Measurements from ENCODE around the gene GAL. TPM values are rescaled to one million over a fixed set of nuclear protein-coding genes. Genes with fewer than 3 reads are reported as not detected.

The GAL gene
- total RNA-seq, 2 donors from 2014 or later: 3.2 to 3.5 TPM

GRCh38 chr11:68721075-68721474, 36.7 kb downstream of the GAL start:
- DNase-seq: no peak
- H3K9ac ChIP-seq (ENCODE audit: low read depth in 2 of 2, low read length in 2 of 2): no peak overlapping the region
- H3K27me3 ChIP-seq: no peaks in the 10 kb centered on the region
- no peak for TF ChIP-seq CTCF (IDR thresholded peaks at IDR 0.05)
- no peaks in the 10 kb centered on the region for H3K4me1 ChIP-seq
- intact Hi-C loops (cut with DNase I): no loop called here
- H3K27ac ChIP-seq: no peak overlapping the region
- H3K4me3 ChIP-seq: no peak overlapping the region
- H3K9me3 ChIP-seq: no peaks in the 10 kb centered on the region
- H3K36me3 ChIP-seq: no peaks in the 10 kb centered on the region

GRCh38 chr11:68722143-68722542, 37.8 kb downstream of the GAL start:
- H3K9me3 ChIP-seq: no peaks in the 10 kb centered on the region
- no peaks in the 10 kb centered on the region for H3K36me3 ChIP-seq
- no peak overlapping the region for H3K4me3 ChIP-seq
- no peaks in the 10 kb centered on the region for H3K27me3 ChIP-seq
- intact Hi-C loops (cut with DNase I): no loop called here
- H3K4me1 ChIP-seq: no peaks in the 10 kb centered on the region
- H3K9ac ChIP-seq (ENCODE audit: low read depth in 2 of 2, low read length in 2 of 2): no peak overlapping the region
- no peak overlapping the region for H3K27ac ChIP-seq
- DNase-seq: no peak
- no peak for TF ChIP-seq CTCF (IDR thresholded peaks at IDR 0.05)

GRCh38 chr11:68724293-68724692, 39.9 kb downstream of the GAL start:
- H3K27me3 ChIP-seq: no peaks in the 10 kb centered on the region
- DNase-seq: no peak

GRCh38 chr11:68727783-68728182, 43.4 kb downstream of the GAL start:
- H3K27ac ChIP-seq: no peak overlapping the region
- H3K9ac ChIP-seq (ENCODE audit: low read depth in 2 of 2, low read length in 2 of 2): no peak overlapping the region
- H3K9me3 ChIP-seq: no peaks in the 10 kb centered on the region
- no peaks in the 10 kb centered on the region for H3K36me3 ChIP-seq
- intact Hi-C loops (cut with DNase I): no loop called here
- H3K27me3 ChIP-seq: no peaks in the 10 kb centered on the region
- no peak for TF ChIP-seq CTCF (IDR thresholded peaks at IDR 0.05)
- no peaks in the 10 kb centered on the region for H3K4me1 ChIP-seq
- no peak overlapping the region for H3K4me3 ChIP-seq
- no peak for DNase-seq

More at GRCh38 chr11:68724293-68724692, 39.9 kb downstream of the GAL start:
- H3K36me3 ChIP-seq: no peaks in the 10 kb centered on the region
- no peaks in the 10 kb centered on the region for H3K4me1 ChIP-seq
- H3K4me3 ChIP-seq: no peak overlapping the region
- H3K9ac ChIP-seq (ENCODE audit: low read depth in 2 of 2, low read length in 2 of 2): no peak overlapping the region
- no peak for TF ChIP-seq CTCF (IDR thresholded peaks at IDR 0.05)
- no peaks in the 10 kb centered on the region for H3K9me3 ChIP-seq
- no peak overlapping the region for H3K27ac ChIP-seq
- intact Hi-C loops (cut with DNase I): no loop called here

- H3K4me1 ChIP-seq: no peaks in the 10 kb centered on the region
- H3K36me3 ChIP-seq: no peaks in the 10 kb centered on the region
- no peak overlapping the region for H3K9ac ChIP-seq (ENCODE audit: low read depth in 2 of 2, low read length in 2 of 2)
- no peak for TF ChIP-seq CTCF (IDR thresholded peaks at IDR 0.05)
- no peaks in the 10 kb centered on the region for H3K9me3 ChIP-seq
- no peak for DNase-seq
- intact Hi-C loops (cut with DNase I): no loop called here
- no peaks in the 10 kb centered on the region for H3K27me3 ChIP-seq
- H3K27ac ChIP-seq: no peak overlapping the region
- H3K4me3 ChIP-seq: no peak overlapping the region
Measured at GRCh38 chr11:68734111-68734510, 49.8 kb downstream of the GAL start.

GRCh38 chr11:68735125-68735524, 50.8 kb downstream of the GAL start:
- Histone ChIP-seq H3K27me3 (no peaks in the 10 kb centered on the region), H3K27ac (no peak overlapping the region), H3K4me3 (no peak overlapping the region), H3K9me3 (no peaks in the 10 kb centered on the region), H3K4me1 (no peaks in the 10 kb centered on the region), H3K9ac (ENCODE audit: low read depth in 2 of 2, low read length in 2 of 2) (no peak overlapping the region), H3K36me3 (no peaks in the 10 kb centered on the region)
- no peak for TF ChIP-seq CTCF (IDR thresholded peaks at IDR 0.05)
- DNase-seq: no peak
- intact Hi-C loops (cut with DNase I): no loop called here
